HEK293T (cell line): ENCODE results near the gene MYMX.

ENCODE experiments used
- ARNT ChIP-seq: fragments of 450-650 bp; IDR thresholded peaks from 2 replicates; pipeline ENCODE4 v1.6.1; 2017; ENCODE audit warnings: mild to moderate bottlenecking
- BHLHE40 ChIP-seq: fragments of 450-650 bp; IDR thresholded peaks from 2 replicates; pipeline ENCODE4 v1.6.1; 2016; ENCODE audit warnings: mild to moderate bottlenecking, moderate library complexity, borderline replicate concordance
- CTBP1 ChIP-seq: fragments of 450-650 bp; IDR thresholded peaks from 2 replicates; pipeline ENCODE4 v1.6.1; 2016; ENCODE audit warnings: borderline replicate concordance
- ELF4 ChIP-seq: fragments of 450-650 bp; IDR thresholded peaks from 2 replicates; pipeline ENCODE4 v1.6.1; 2017; ENCODE audit warnings: antibody characterized with exemption
- FOXA1 ChIP-seq: fragments of 450-650 bp; IDR thresholded peaks from 2 replicates; pipeline ENCODE4 v1.6.1; 2016; ENCODE audit warnings: mild to moderate bottlenecking
- FOXK2 ChIP-seq: fragments of 450-650 bp; IDR thresholded peaks from 2 replicates; pipeline ENCODE4 v1.6.1; 2016; ENCODE audit warnings: mild to moderate bottlenecking
- FOXM1 ChIP-seq: fragments of 450-650 bp; IDR thresholded peaks from 2 replicates; pipeline ENCODE4 v1.6.1; 2017; ENCODE audit warnings: mild to moderate bottlenecking, borderline replicate concordance
- HDGF ChIP-seq: fragments of 450-650 bp; IDR thresholded peaks from 2 replicates; pipeline ENCODE4 v1.6.1; 2017; ENCODE audit warnings: antibody characterized with exemption, borderline replicate concordance
- NFRKB ChIP-seq: fragments of 450-650 bp; IDR thresholded peaks from 2 replicates; pipeline ENCODE4 v1.6.1; 2016; ENCODE audit warnings: mild to moderate bottlenecking, moderate library complexity
- SP1 ChIP-seq: fragments of 450-650 bp; IDR thresholded peaks from 2 replicates; pipeline ENCODE4 v1.6.1; 2017
- SUZ12 ChIP-seq: fragments of 450-650 bp; IDR thresholded peaks from 2 replicates; pipeline ENCODE4 v1.6.1; 2016; ENCODE audit warnings: mild to moderate bottlenecking
- TARDBP ChIP-seq: fragments of 450-650 bp; IDR thresholded peaks from 2 replicates; pipeline ENCODE4 v1.6.1; 2016
- TF ChIP-seq, protein P1 (sequence below): fragments of 450-650 bp; IDR thresholded peaks from 2 replicates; pipeline ENCODE4 v1.6.1; 2016

GRCh38 chr6:44199883-44200282 is 16.8 kb upstream of the MYMX start:
- TF ChIP-seq TARDBP: no peak
- no peak for TF ChIP-seq SP1
- TF ChIP-seq ELF4: no peak
- TF ChIP-seq CTBP1: no peak
- TF ChIP-seq HDGF: no peak
- TF ChIP-seq BHLHE40: no peak
- TF ChIP-seq SUZ12: no peak
- TF ChIP-seq, protein P1, sequence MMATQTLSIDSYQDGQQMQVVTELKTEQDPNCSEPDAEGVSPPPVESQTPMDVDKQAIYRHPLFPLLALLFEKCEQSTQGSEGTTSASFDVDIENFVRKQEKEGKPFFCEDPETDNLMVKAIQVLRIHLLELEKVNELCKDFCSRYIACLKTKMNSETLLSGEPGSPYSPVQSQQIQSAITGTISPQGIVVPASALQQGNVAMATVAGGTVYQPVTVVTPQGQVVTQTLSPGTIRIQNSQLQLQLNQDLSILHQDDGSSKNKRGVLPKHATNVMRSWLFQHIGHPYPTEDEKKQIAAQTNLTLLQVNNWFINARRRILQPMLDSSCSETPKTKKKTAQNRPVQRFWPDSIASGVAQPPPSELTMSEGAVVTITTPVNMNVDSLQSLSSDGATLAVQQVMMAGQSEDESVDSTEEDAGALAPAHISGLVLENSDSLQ: no peak
- TF ChIP-seq ARNT: no peak
- no peak for TF ChIP-seq FOXK2
- TF ChIP-seq NFRKB: no peak
- no peak for TF ChIP-seq FOXM1
- TF ChIP-seq FOXA1: no peak
